OCI-LY7 (cell line): Measurements from ENCODE around the gene IL36B. TPM values are rescaled to one million over a fixed set of nuclear protein-coding genes. Genes with fewer than 3 reads are reported as not detected.

Experiments
- Bru-seq: library from RNA; stranded (reverse); fragments of 400-500 nt; gene quantifications from one replicate; lab custom pipeline; 2021; lab: Mats Ljungman, UMichigan
- BruChase-seq, 2 experiments: library from RNA; stranded (reverse); fragments of 400-500 nt; gene quantifications; one replicate each; lab custom pipeline; 2021; lab: Mats Ljungman, UMichigan
- BruUV-seq: library from RNA; stranded (reverse); fragments of 400-500 nt; replicated peaks from 2 replicates; lab custom pipeline; 2021; lab: Mats Ljungman, UMichigan
- CTCF ChIA-PET: fragments of 300-600 bp; sonication (Branson Sonifier 250); formaldehyde crosslinking; loops from one replicate; lab custom pipeline; 2022; ENCODE audit warnings: antibody characterized with exemption; ENCODE audit not compliant: unreplicated experiment; lab: Charles Lee
- POLR2A ChIA-PET: fragments of 300-600 bp; sonication (Branson Sonifier 250); formaldehyde crosslinking; loops from one replicate; lab custom pipeline; 2022; ENCODE audit warnings: antibody characterized with exemption; lab: Charles Lee
- DNase-seq: peaks from one replicate; pipeline ENCODE4 v3.0.0-alpha.2; 2015; ENCODE audit warnings: low spot score
- H2AFZ ChIP-seq: fragments of 200-600 bp; sonication (generic), shearing (Covaris generic); 2 replicates; pipeline ENCODE4 v1.6.1; 2014; ENCODE audit warnings: mild to moderate bottlenecking, antibody characterized with exemption, low read length, moderate library complexity
- H3K27ac ChIP-seq: fragments of 200-600 bp; sonication (generic); 2 replicates; pipeline ENCODE4 v1.5.1; 2014; ENCODE audit warnings: mixed run types, low read depth, mild to moderate bottlenecking, moderate library complexity, low read length, inconsistent platforms; ENCODE audit not compliant: poor library complexity, severe bottlenecking
- H3K36me3 ChIP-seq: fragments of 200-600 bp; sonication (generic); 2 replicates; pipeline ENCODE4 v1.6.1; 2014; ENCODE audit warnings: mild to moderate bottlenecking, antibody characterized with exemption, low read length, moderate library complexity, mixed read lengths; ENCODE audit not compliant: insufficient read depth
- H3K4me1 ChIP-seq: fragments of 200-600 bp; sonication (generic); 2 replicates; pipeline ENCODE4 v1.5.1; 2014; ENCODE audit warnings: mild to moderate bottlenecking, low read length; ENCODE audit not compliant: insufficient read depth, poor library complexity, severe bottlenecking
- H3K4me2 ChIP-seq: fragments of 200-600 bp; sonication (generic); 2 replicates; pipeline ENCODE4 v1.6.1; 2014; ENCODE audit warnings: mild to moderate bottlenecking, low read length
- H3K4me3 ChIP-seq: fragments of 200-600 bp; sonication (generic); 2 replicates; pipeline ENCODE4 v1.5.1; 2014; ENCODE audit warnings: mild to moderate bottlenecking, low read depth, low read length; ENCODE audit not compliant: poor library complexity, severe bottlenecking
- H3K79me2 ChIP-seq: fragments of 200-600 bp; sonication (generic); 2 replicates; pipeline ENCODE4 v1.6.1; 2016; ENCODE audit warnings: low read depth, mild to moderate bottlenecking, low read length, moderate library complexity, mixed read lengths; ENCODE audit not compliant: insufficient read depth
- H3K9me2 ChIP-seq: fragments of 200-600 bp; sonication (generic); 2 replicates; pipeline ENCODE4 v1.6.1; 2016; ENCODE audit warnings: mild to moderate bottlenecking, low read length, mixed read lengths; ENCODE audit not compliant: insufficient read depth
- H3K9me3 ChIP-seq: fragments of 200-600 bp; sonication (generic); 2 replicates; pipeline ENCODE4 v1.6.1; 2014; ENCODE audit warnings: mild to moderate bottlenecking, mixed run types, low read length, mixed read lengths
- H4K20me1 ChIP-seq: fragments of 200-600 bp; sonication (generic); 2 replicates; pipeline ENCODE4 v1.6.1; 2014; ENCODE audit warnings: mild to moderate bottlenecking, antibody characterized with exemption, low read length, moderate library complexity, mixed read lengths; ENCODE audit not compliant: insufficient read depth
- CTCF ChIP-seq: fragments of 200-600 bp; sonication (generic); conservative IDR thresholded peaks from 2 replicates; pipeline ENCODE4 v1.5.1; 2014; ENCODE audit warnings: mild to moderate bottlenecking, antibody characterized with exemption, low read length, moderate library complexity, mixed read lengths
- EZH2phosphoT487 ChIP-seq: fragments of 200-600 bp; sonication (generic); IDR thresholded peaks from 2 replicates; pipeline ENCODE4 v1.6.1; 2018; ENCODE audit warnings: low read depth, borderline replicate concordance, mild to moderate bottlenecking, mixed run types, antibody characterized with exemption, low read length, moderate library complexity, mixed read lengths
- intact Hi-C: fragments of 100-400 bp; cut with micrococcal nuclease; formaldehyde crosslinking; loops from one replicate; pipeline ENCODE4 v1.10.0; 2022; ENCODE audit not compliant: unreplicated experiment
- long read RNA-seq: library from polyadenylated mRNA; stranded (forward); transcript quantifications from one replicate; pipeline ENCODE4 v2.0.0, GENCODE V29; 2022
- total RNA-seq, 2 experiments: library from RNA; depleted of rRNA in 1 of 2; stranded (reverse); fragments of >200 nt in 1 of 2; shearing (Covaris generic) in 1 of 2; gene quantifications; 2 replicates each; pipeline ENCODE4 v1.2.3, GENCODE V29; 2014 to 2022

The IL36B gene
- total RNA-seq (2014; rRNA removed; shearing (Covaris generic)): not detected in 2 replicates
- total RNA-seq (2022): not detected in 2 replicates
- Bru-seq, nascent RNA: not detected
- not detected for BruChase-seq, experiment 1, labeled RNA remaining after a 6-hour chase
- BruChase-seq, experiment 2, labeled RNA remaining after a 2-hour chase: not detected
- long read RNA-seq: 0 reads

GRCh38 chr2:113052396-113052917, at the start of gene IL36B:
IL36B (minus strand) TSS chr2:113052867.
- CTCF ChIA-PET: no interaction called here
- no peaks in the 10 kb centered on the region for H3K79me2 ChIP-seq
- BruUV-seq: no TSS peak
- POLR2A ChIA-PET: no interaction called here
- H3K27ac ChIP-seq: no peak within 1 kb of the TSS
- H3K4me2 ChIP-seq: no peak within 1 kb of the TSS
- no peak within 1 kb of the TSS for H2AFZ ChIP-seq
- no peaks in the 10 kb centered on the region for H4K20me1 ChIP-seq
- TF ChIP-seq CTCF: no peak
- TF ChIP-seq EZH2phosphoT487: no peak
- H3K36me3 ChIP-seq: no peaks in the 10 kb centered on the region
- H3K9me2 ChIP-seq: no peaks in the 10 kb centered on the region
- no peak for DNase-seq
- no peaks in the 10 kb centered on the region for H3K4me1 ChIP-seq
- H3K9me3 ChIP-seq: no peaks in the 10 kb centered on the region
- intact Hi-C loops: no loop called here
- no peak within 1 kb of the TSS for H3K4me3 ChIP-seq

- H3K79me2 ChIP-seq: no peaks in the 10 kb centered on the region
- ChIA-PET CTCF (no interaction called here), POLR2A (no interaction called here)
- no peaks in the 10 kb centered on the region for H3K4me1 ChIP-seq
- no peaks in the 10 kb centered on the region for H4K20me1 ChIP-seq
- H2AFZ ChIP-seq: no peak overlapping the region
- no peak overlapping the region for H3K4me2 ChIP-seq
- intact Hi-C loops: no loop called here
- no peaks in the 10 kb centered on the region for H3K9me2 ChIP-seq
- H3K4me3 ChIP-seq: no peak overlapping the region
- no peak overlapping the region for H3K27ac ChIP-seq
- DNase-seq: no peak
- no peak for TF ChIP-seq CTCF
- TF ChIP-seq EZH2phosphoT487: no peak
- H3K9me3 ChIP-seq: no peaks in the 10 kb centered on the region
- H3K36me3 ChIP-seq: no peaks in the 10 kb centered on the region
- no TSS peak for BruUV-seq
Measured at GRCh38 chr2:113102133-113102532, 49.5 kb upstream of the IL36B start.

GRCh38 chr2:113098532-113098931, 45.9 kb upstream of the IL36B start:
- CTCF ChIA-PET: no interaction called here
- no peak overlapping the region for H3K27ac ChIP-seq
- POLR2A ChIA-PET: interaction anchor here (1.2 kb wide), 1 partner anchor 19 kb away, joined by 3 read pairs; no protein-coding TSS in a partner anchor
- no peaks in the 10 kb centered on the region for H4K20me1 ChIP-seq
- no peaks in the 10 kb centered on the region for H3K79me2 ChIP-seq
- no peaks in the 10 kb centered on the region for H3K36me3 ChIP-seq
- TF ChIP-seq EZH2phosphoT487 (no peak), CTCF (no peak)
- no peaks in the 10 kb centered on the region for H3K9me2 ChIP-seq
- H3K9me3 ChIP-seq: no peaks in the 10 kb centered on the region
- no peak for DNase-seq
- H2AFZ ChIP-seq: no peak overlapping the region
- H3K4me1 ChIP-seq: no peaks in the 10 kb centered on the region
- H3K4me2 ChIP-seq: no peak overlapping the region
- no peak overlapping the region for H3K4me3 ChIP-seq
- intact Hi-C loops: no loop called here
- no TSS peak for BruUV-seq
